Thyroid gland (tissue), 4 donors: Measurements from ENCODE around the gene MYLIP.
A peak's percentile ranks its signal among the peaks of the same experiment; 100 is the strongest.

ENCODE experiments used
- CTCF ChIP-seq, 6 experiments: fragments of 200-600 bp in 3 of 6; fragments of 450-650 bp in 3 of 6; sonication (generic) in 3 of 6; IDR thresholded peaks; one replicate each; pipeline ENCODE4 v1.5.1; 2016 to 2019; ENCODE audit warnings: antibody characterized with exemption in 6 of 6, mild to moderate bottlenecking in 2 of 6, inconsistent platforms in 1 of 6, moderate library complexity in 1 of 6
- POLR2A ChIP-seq, 2 donors: fragments of 450-650 bp; IDR thresholded peaks; one replicate each; pipeline ENCODE4 v1.6.1; 2017; ENCODE audit warnings: antibody characterized with exemption in 2 of 2, mild to moderate bottlenecking in 2 of 2, moderate library complexity in 1 of 2

DNA sequence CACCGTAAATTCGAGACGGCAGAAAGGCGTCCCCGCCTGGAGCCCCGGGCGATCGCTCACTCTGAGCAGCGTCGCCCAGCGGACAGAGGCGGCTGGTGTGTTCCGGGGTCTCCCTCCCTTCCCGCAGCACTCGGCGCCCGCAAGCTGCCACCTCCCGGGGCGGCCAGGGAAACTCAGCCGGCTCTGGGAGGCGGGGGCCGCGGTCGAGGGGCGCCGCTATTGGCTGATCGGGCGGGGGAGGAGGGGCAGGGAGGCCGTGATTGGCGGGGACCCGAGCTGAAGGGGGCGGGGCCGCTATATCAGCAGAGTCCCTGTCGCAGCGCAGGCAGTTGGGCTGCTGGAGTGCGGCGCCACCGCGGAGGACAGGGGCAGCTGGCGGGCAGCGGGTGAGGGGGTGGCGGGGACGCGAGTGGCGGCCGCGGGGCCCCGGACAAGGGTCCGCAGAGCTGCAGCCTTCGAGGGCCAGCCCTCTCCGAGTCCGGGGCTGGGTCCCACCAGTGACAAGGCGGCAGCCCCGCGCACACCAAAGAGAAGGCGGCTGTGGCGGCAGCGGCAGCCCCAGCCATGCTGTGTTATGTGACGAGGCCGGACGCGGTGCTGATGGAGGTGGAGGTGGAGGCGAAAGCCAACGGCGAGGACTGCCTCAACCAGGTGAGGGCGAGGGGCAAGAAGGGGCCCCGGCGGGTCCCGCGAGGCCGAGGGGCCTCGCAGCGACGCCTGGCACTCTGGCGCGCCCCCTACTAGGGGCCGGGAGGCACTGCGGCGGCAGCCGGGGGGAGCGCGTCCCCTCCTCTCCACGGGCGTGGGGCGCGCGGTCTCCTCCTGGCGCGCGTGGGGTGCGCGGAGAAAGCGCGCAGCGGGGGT lies at the start of gene MYLIP:
- TF ChIP-seq CTCF (IDR thresholded peaks at IDR 0.05): peak; percentile 41 to 85 (median 74)
- TF ChIP-seq POLR2A (IDR thresholded peaks at IDR 0.05): peak; percentile 98 to 99
